ENCODE results near the gene FREY1. TPM values are rescaled to one million over a fixed set of nuclear protein-coding genes. Genes with fewer than 3 reads are reported as not detected.

The FREY1 gene
- total and polyA plus RNA-seq, 2 of the 13 experiments (the other 11 are each of a cell fraction or from before 2014, with no cell fraction given) = 0.44 to 0.73 TPM

- POLR2A ChIA-PET = interaction anchor here (1.2 kb wide), 1 partner anchor 11 kb away, joined by 3 read pairs; no protein-coding TSS in a partner anchor
- H3K4me1 ChIP-seq (ENCODE audit: insufficient read depth, low read length) = no peaks in the 10 kb centered on the region
- H3K27me3 ChIP-seq (ENCODE audit: control insufficient read depth in 1 of 2, insufficient read depth in 2 of 2, low read length in 2 of 2) = no peaks in the 10 kb centered on the region
- no TSS peak for BruUV-seq (replicated peaks)
- FAIRE-seq (no peak), DNase-seq (ENCODE audit: low spot score) (no peak), ATAC-seq (no peak)
- CTCF ChIA-PET (ENCODE audit: low intra/inter-chr PET ratio, low total read pairs) = no interaction called here
- H3K36me3 ChIP-seq (replicated peaks in 1 of 2; ENCODE audit: control insufficient read depth in 1 of 2, insufficient read depth in 2 of 2, low read length in 2 of 2) = peaks cover 22 to 73% of the 10 kb centered on the region in 2 experiments
- peaks cover 8% of the 10 kb centered on the region for H3K79me2 ChIP-seq (ENCODE audit: insufficient read depth, low read length)
- no peak overlapping the region for H3K4me2 ChIP-seq (ENCODE audit: low read depth, low read length)
- no peak overlapping the region for H2AFZ ChIP-seq (ENCODE audit: low read length)
- H3K9me3 ChIP-seq (ENCODE audit: low read length) = no peaks in the 10 kb centered on the region
- H3K4me3 ChIP-seq (replicated peaks in 1 of 3; ENCODE audit: insufficient read depth in 1 of 3, low read depth in 2 of 3, low read length in 3 of 3) = no peak overlapping the region
- H4K20me1 ChIP-seq (ENCODE audit: insufficient read depth, low read length) = peaks cover 6% of the 10 kb centered on the region; the same call in 1 of the 2 replicates
- no peak overlapping the region for H3K9ac ChIP-seq (ENCODE audit: insufficient read depth, low read depth, low read length)
- WGBS (ENCODE audit: low lambda C conversion rate) = 94% methylated on average over 1 of the region's 2 CpGs
- intact Hi-C loops (cut with micrococcal nuclease; ENCODE audit: unreplicated experiment) (no loop called here), in situ Hi-C loops (cut with HindIII; ENCODE audit: extremely low pct_ligation_motif_present, low pct_unique_long_range_greater_than_20kb) (no loop called here)
- no peak for TF ChIP-seq PRPF4 (IDR thresholded peaks at IDR 0.05; ENCODE audit: low read depth, low read length, poor library complexity, severe bottlenecking)
- no peak for TF ChIP-seq ZNF780A (CRISPR knock-in tag; IDR thresholded peaks at IDR 0.05)
- no peak for TF ChIP-seq ZBTB44 (CRISPR knock-in tag; IDR thresholded peaks at IDR 0.05)
- TF ChIP-seq RBM39 (IDR thresholded peaks at IDR 0.05; ENCODE audit: low read depth, low read length, poor library complexity, severe bottlenecking) = no peak
- no peak for TF ChIP-seq ZNF17 (CRISPR knock-in tag; IDR thresholded peaks at IDR 0.05)
- TF ChIP-seq, protein P1, sequence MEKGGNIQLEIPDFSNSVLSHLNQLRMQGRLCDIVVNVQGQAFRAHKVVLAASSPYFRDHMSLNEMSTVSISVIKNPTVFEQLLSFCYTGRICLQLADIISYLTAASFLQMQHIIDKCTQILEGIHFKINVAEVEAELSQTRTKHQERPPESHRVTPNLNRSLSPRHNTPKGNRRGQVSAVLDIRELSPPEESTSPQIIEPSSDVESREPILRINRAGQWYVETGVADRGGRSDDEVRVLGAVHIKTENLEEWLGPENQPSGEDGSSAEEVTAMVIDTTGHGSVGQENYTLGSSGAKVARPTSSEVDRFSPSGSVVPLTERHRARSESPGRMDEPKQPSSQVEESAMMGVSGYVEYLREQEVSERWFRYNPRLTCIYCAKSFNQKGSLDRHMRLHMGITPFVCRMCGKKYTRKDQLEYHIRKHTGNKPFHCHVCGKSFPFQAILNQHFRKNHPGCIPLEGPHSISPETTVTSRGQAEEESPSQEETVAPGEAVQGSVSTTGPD (CRISPR knock-in tag; IDR thresholded peaks at IDR 0.05) = no peak
- no peak for TF ChIP-seq PHF5A (CRISPR knock-in tag; IDR thresholded peaks at IDR 0.05; ENCODE audit: low read depth, unreplicated experiment)
- H3K27ac ChIP-seq (ENCODE audit: extremely low read length, insufficient read depth, low read length) = no peak overlapping the region
Observed at GRCh38 chr11:45857961-45858474, 49.1 kb downstream of the FREY1 start.

Other genes with a start within 250 kb of the FREY1 start
- not detected in 2 replicates for gene CHST1, start 241.6 kb downstream of the FREY1 start, total RNA-seq (2016; rRNA removed; fragmentation: Illumina TruSeq; extraction: Trizol)
- not detected in 2 replicates for gene CHST1, start 241.6 kb downstream of the FREY1 start, polyA plus RNA-seq (2011; rRNA removed)
- 6.1 and 7.0 TPM in 2 replicates for gene SLC35C1, start 102.1 kb downstream of the FREY1 start, total RNA-seq (2016; rRNA removed; fragmentation: Illumina TruSeq; extraction: Trizol)
- 2.6 and 2.9 TPM in 2 replicates for gene SLC35C1, start 102.1 kb downstream of the FREY1 start, polyA plus RNA-seq (2011; rRNA removed)
- 8.8 and 12.2 TPM in 2 replicates for gene CRY2, start 59.8 kb downstream of the FREY1 start, total RNA-seq (2016; rRNA removed; fragmentation: Illumina TruSeq; extraction: Trizol)
- gene CRY2, start 59.8 kb downstream of the FREY1 start, polyA plus RNA-seq (2011; rRNA removed) = 10.0 and 10.1 TPM in 2 replicates
- gene MAPK8IP1, start 21.6 kb downstream of the FREY1 start, total RNA-seq (2016; rRNA removed; fragmentation: Illumina TruSeq; extraction: Trizol) = 3.0 and 4.2 TPM in 2 replicates
- gene MAPK8IP1, start 21.6 kb downstream of the FREY1 start, polyA plus RNA-seq (2011; rRNA removed) = 2.2 and 3.1 TPM in 2 replicates
- 18.6 and 21.8 TPM in 2 replicates for gene PEX16, start 10.6 kb upstream of the FREY1 start, total RNA-seq (2016; rRNA removed; fragmentation: Illumina TruSeq; extraction: Trizol)
- gene PEX16, start 10.6 kb upstream of the FREY1 start, polyA plus RNA-seq (2011; rRNA removed) = 12.5 and 16.8 TPM in 2 replicates
- gene LARGE2, start 15.4 kb upstream of the FREY1 start, total RNA-seq (2016; rRNA removed; fragmentation: Illumina TruSeq; extraction: Trizol) = 10.0 and 21.6 TPM in 2 replicates
- 8.5 and 12.5 TPM in 2 replicates for gene LARGE2, start 15.4 kb upstream of the FREY1 start, polyA plus RNA-seq (2011; rRNA removed)
- 4.1 and 5.6 TPM in 2 replicates for gene PHF21A, start 214.2 kb upstream of the FREY1 start, total RNA-seq (2016; rRNA removed; fragmentation: Illumina TruSeq; extraction: Trizol)
- 30.6 and 34.6 TPM in 2 replicates for gene PHF21A, start 214.2 kb upstream of the FREY1 start, polyA plus RNA-seq (2011; rRNA removed)